Measurements from ENCODE around the gene PTGES3L. TPM values are rescaled to one million over a fixed set of nuclear protein-coding genes. Genes with fewer than 3 reads are reported as not detected.
"Not testable (repeated sequence)": the region's sequence is repeated elsewhere in the genome, so short reads cannot be mapped to it uniquely, and the experiment has no call there.

The PTGES3L gene
- total RNA-seq, 1 donor from 2014 or later = 10.4 TPM

- no peak for DNase-seq (ENCODE audit: low spot score)
Observed at GRCh38 chr17:42920106-42920900, 59.6 kb downstream of the PTGES3L start.

- not testable (repeated sequence) for DNase-seq (ENCODE audit: low spot score)
Observed at GRCh38 chr17:42919522-42920077, 60.3 kb downstream of the PTGES3L start.

- DNase-seq (ENCODE audit: low spot score) = no peak
Observed at GRCh38 chr17:42918902-42919521, 60.9 kb downstream of the PTGES3L start.

Other genes starting within 250 kb of the PTGES3L start
- gene EZH1, start 235.0 kb downstream of the PTGES3L start, total RNA-seq (ENCODE audit: insufficient read depth, low replicate concordance) = 43.6 TPM
- 0.96 TPM for gene RAMP2, start 218.9 kb downstream of the PTGES3L start, total RNA-seq (ENCODE audit: insufficient read depth, low replicate concordance)
- 33.2 TPM for gene VPS25, start 206.6 kb downstream of the PTGES3L start, total RNA-seq (ENCODE audit: insufficient read depth, low replicate concordance)
- not detected for gene WNK4, start 199.5 kb downstream of the PTGES3L start, total RNA-seq (ENCODE audit: insufficient read depth, low replicate concordance)
- 47.2 TPM for gene COA3, start 181.4 kb downstream of the PTGES3L start, total RNA-seq (ENCODE audit: insufficient read depth, low replicate concordance)
- 0.96 TPM for gene CNTD1, start 181.2 kb downstream of the PTGES3L start, total RNA-seq (ENCODE audit: insufficient read depth, low replicate concordance)
- 142 TPM for gene BECN1, start 155.8 kb downstream of the PTGES3L start, total RNA-seq (ENCODE audit: insufficient read depth, low replicate concordance)
- 22.6 TPM for gene PSME3, start 146.7 kb downstream of the PTGES3L start, total RNA-seq (ENCODE audit: insufficient read depth, low replicate concordance)
- gene AOC2, start 135.5 kb downstream of the PTGES3L start, total RNA-seq (ENCODE audit: insufficient read depth, low replicate concordance) = 1.4 TPM
- gene AOC3, start 128.9 kb downstream of the PTGES3L start, total RNA-seq (ENCODE audit: insufficient read depth, low replicate concordance) = 89.1 TPM
- gene G6PC1, start 79.3 kb downstream of the PTGES3L start, total RNA-seq (ENCODE audit: insufficient read depth, low replicate concordance) = not detected
- gene AARSD1, start 15.6 kb downstream of the PTGES3L start, total RNA-seq (ENCODE audit: insufficient read depth, low replicate concordance) = 38.3 TPM
- gene RUNDC1, start 485 bp upstream of the PTGES3L start, total RNA-seq (ENCODE audit: insufficient read depth, low replicate concordance) = 17.8 TPM
- 1,521 TPM for gene RPL27, start 18.3 kb upstream of the PTGES3L start, total RNA-seq (ENCODE audit: insufficient read depth, low replicate concordance)
- 1.4 TPM for gene IFI35, start 26.7 kb upstream of the PTGES3L start, total RNA-seq (ENCODE audit: insufficient read depth, low replicate concordance)
- 38.8 TPM for gene VAT1, start 42.3 kb upstream of the PTGES3L start, total RNA-seq (ENCODE audit: insufficient read depth, low replicate concordance)
- 0.72 TPM for gene RND2, start 45.2 kb upstream of the PTGES3L start, total RNA-seq (ENCODE audit: insufficient read depth, low replicate concordance)
- 9.1 TPM for gene BRCA1, start 145.3 kb upstream of the PTGES3L start, total RNA-seq (ENCODE audit: insufficient read depth, low replicate concordance)
- gene NBR1, start 191.1 kb upstream of the PTGES3L start, total RNA-seq (ENCODE audit: insufficient read depth, low replicate concordance) = 83.8 TPM
- gene TMEM106A, start 231.8 kb upstream of the PTGES3L start, total RNA-seq (ENCODE audit: insufficient read depth, low replicate concordance) = 6.7 TPM
- gene CCDC200, start 248.5 kb upstream of the PTGES3L start, total RNA-seq (ENCODE audit: insufficient read depth, low replicate concordance) = not detected

Measured in umbilical cord (tissue), 2 donors.